HG03108 (cell line): ENCODE results near the gene CASZ1.

Experiments
- ATAC-seq: cut with Tn5 transposase; IDR thresholded peaks from one replicate; pipeline ENCODE4 v1.9.1; 2021; ENCODE audit warnings: moderate library complexity; ENCODE audit not compliant: unreplicated experiment

The CASZ1 gene

GRCh38 chr1:10631121-10631810 lies 165.2 kb downstream of the CASZ1 start:
- no peak for ATAC-seq

GRCh38 chr1:10630661-10631120 lies 165.8 kb downstream of the CASZ1 start:
- no peak for ATAC-seq

- ATAC-seq, result no peak
Observed at GRCh38 chr1:10629816-10630571, 166.5 kb downstream of the CASZ1 start.

- ATAC-seq, result no peak
Observed at GRCh38 chr1:10629091-10629815, 167.2 kb downstream of the CASZ1 start.

- ATAC-seq, result no peak
Observed at GRCh38 chr1:10628685-10629084, 167.8 kb downstream of the CASZ1 start.

- no peak for ATAC-seq
Observed at GRCh38 chr1:10626791-10627410, 169.5 kb downstream of the CASZ1 start.

GRCh38 chr1:10626131-10626731 lies 170.2 kb downstream of the CASZ1 start:
- ATAC-seq, result no peak

GRCh38 chr1:10625554-10625953 lies 170.9 kb downstream of the CASZ1 start:
- no peak for ATAC-seq

GRCh38 chr1:10625076-10625475 lies 171.4 kb downstream of the CASZ1 start:
- no peak for ATAC-seq

- no peak for ATAC-seq
Observed at GRCh38 chr1:10624256-10625050, 172.0 kb downstream of the CASZ1 start.

GRCh38 chr1:10623686-10624145 lies 172.7 kb downstream of the CASZ1 start:
- ATAC-seq, result no peak

- ATAC-seq, result no peak
Observed at GRCh38 chr1:10622910-10623685, 173.3 kb downstream of the CASZ1 start.

GRCh38 chr1:10621906-10622305 lies 174.5 kb downstream of the CASZ1 start:
- ATAC-seq, result no peak

- ATAC-seq, result no peak
Observed at GRCh38 chr1:10620776-10621175, 175.7 kb downstream of the CASZ1 start.

- ATAC-seq, result no peak
Observed at GRCh38 chr1:10617931-10618885, 178.2 kb downstream of the CASZ1 start.

- ATAC-seq, result no peak
Observed at GRCh38 chr1:10617318-10617717, 179.1 kb downstream of the CASZ1 start.

- no peak for ATAC-seq
Observed at GRCh38 chr1:10616696-10617095, 179.8 kb downstream of the CASZ1 start.
